Measurements from ENCODE around the gene ZSCAN12. TPM values are rescaled to one million over a fixed set of nuclear protein-coding genes. Genes with fewer than 3 reads are reported as not detected.
A peak's percentile ranks its signal among the peaks of the same experiment; 100 is the strongest.
"Not testable (repeated sequence)": the region's sequence is repeated elsewhere in the genome, so short reads cannot be mapped to it uniquely, and the experiment has no call there.

ZSCAN12 gene
- total RNA-seq, result 16.3 and 17.5 TPM in 2 replicates
- long read RNA-seq, partial matches to known transcripts, result 17 of 39 reads
- long read RNA-seq, other reads (novel, unspliced or antisense), result 20 of 39 reads

GRCh38 chr6:28399350-28400121, at the start of gene ZSCAN12:
Gene ZSCAN12, minus strand, starts transcription at chr6:28399747. Its CDS starts 1,342 bp downstream, at chr6:28398405.
- Mint-ChIP-seq H3K27me3 (peaks cover 15% of the 10 kb centered on the region), H3K9me3 (ENCODE audit: low read depth) (no peaks in the 10 kb centered on the region), H3K36me3 (ENCODE audit: insufficient read depth) (peaks cover 10% of the 10 kb centered on the region), H3K4me1 (ENCODE audit: low read depth) (peaks cover 27% of the 10 kb centered on the region), H3K27ac (peak within 1 kb of the TSS; percentile 97), H3K4me3 (ENCODE audit: low read depth) (peak within 1 kb of the TSS; percentile 97)
- DNase-seq (ENCODE audit: low spot score, unreplicated experiment), result peak; percentile 74
- TF ChIP-seq CTCF (IDR thresholded peaks at IDR 0.05; ENCODE audit: unreplicated experiment), result peak; percentile 72

GRCh38 chr6:28449056-28449455, 49.5 kb upstream of the ZSCAN12 start:
- no peak for TF ChIP-seq CTCF (IDR thresholded peaks at IDR 0.05; ENCODE audit: unreplicated experiment)
- H3K4me1 Mint-ChIP-seq (ENCODE audit: low read depth), result peaks cover 7% of the 10 kb centered on the region
- no peaks in the 10 kb centered on the region for H3K36me3 Mint-ChIP-seq (ENCODE audit: insufficient read depth)
- no peak for DNase-seq (ENCODE audit: low spot score, unreplicated experiment)
- peaks cover 3% of the 10 kb centered on the region for H3K9me3 Mint-ChIP-seq (ENCODE audit: low read depth)
- no peak overlapping the region for H3K4me3 Mint-ChIP-seq (ENCODE audit: low read depth)
- no peaks in the 10 kb centered on the region for H3K27me3 Mint-ChIP-seq
- H3K27ac Mint-ChIP-seq, result no peak overlapping the region

- DNase-seq (ENCODE audit: low spot score, unreplicated experiment); H3K36me3 Mint-ChIP-seq (ENCODE audit: insufficient read depth); H3K27ac Mint-ChIP-seq; H3K9me3 Mint-ChIP-seq (ENCODE audit: low read depth); H3K27me3 Mint-ChIP-seq: not testable (repeated sequence)
- Mint-ChIP-seq H3K4me3 (ENCODE audit: low read depth) (peak overlapping the region; percentile 87), H3K4me1 (ENCODE audit: low read depth) (peaks cover 10% of the 10 kb centered on the region)
These were observed 48.0 kb upstream of the ZSCAN12 start for GRCh38 chr6:28447512-28447906.

- peaks cover 13% of the 10 kb centered on the region for H3K4me1 Mint-ChIP-seq (ENCODE audit: low read depth)
- peak overlapping the region; percentile 91 for H3K27ac Mint-ChIP-seq
- H3K9me3 Mint-ChIP-seq (ENCODE audit: low read depth), result peaks cover 3% of the 10 kb centered on the region
- H3K36me3 Mint-ChIP-seq (ENCODE audit: insufficient read depth), result no peaks in the 10 kb centered on the region
- TF ChIP-seq CTCF (IDR thresholded peaks at IDR 0.05; ENCODE audit: unreplicated experiment), result no peak
- DNase-seq (ENCODE audit: low spot score, unreplicated experiment), result peak; percentile 15
- no peaks in the 10 kb centered on the region for H3K27me3 Mint-ChIP-seq
- H3K4me3 Mint-ChIP-seq (ENCODE audit: low read depth), result peak overlapping the region; percentile 87
These were observed 47.4 kb upstream of the ZSCAN12 start for GRCh38 chr6:28446818-28447511.

GRCh38 chr6:28444759-28445158, 45.2 kb upstream of the ZSCAN12 start:
- not testable (repeated sequence) for H3K36me3 Mint-ChIP-seq (ENCODE audit: insufficient read depth); H3K27ac Mint-ChIP-seq; H3K27me3 Mint-ChIP-seq; DNase-seq (ENCODE audit: low spot score, unreplicated experiment); H3K4me3 Mint-ChIP-seq (ENCODE audit: low read depth); H3K9me3 Mint-ChIP-seq (ENCODE audit: low read depth)
- peaks cover 13% of the 10 kb centered on the region for H3K4me1 Mint-ChIP-seq (ENCODE audit: low read depth)

- no peak for TF ChIP-seq CTCF (IDR thresholded peaks at IDR 0.05; ENCODE audit: unreplicated experiment)
- H3K4me1 Mint-ChIP-seq (ENCODE audit: low read depth), result peaks cover 13% of the 10 kb centered on the region
- H3K27ac Mint-ChIP-seq, result peak within 1 kb of the TSS; percentile 99
- peak within 1 kb of the TSS; percentile 99 for H3K4me3 Mint-ChIP-seq (ENCODE audit: low read depth)
- DNase-seq (ENCODE audit: low spot score, unreplicated experiment), result peak; percentile 49
- H3K9me3 Mint-ChIP-seq (ENCODE audit: low read depth), result peaks cover 3% of the 10 kb centered on the region
- H3K27me3 Mint-ChIP-seq, result no peaks in the 10 kb centered on the region
- H3K36me3 Mint-ChIP-seq (ENCODE audit: insufficient read depth), result no peaks in the 10 kb centered on the region
These were observed 43.7 kb upstream of the ZSCAN12 start, which contains the start of gene ZSCAN23 for GRCh38 chr6:28443112-28443773. Gene ZSCAN23, minus strand, starts transcription at chr6:28443491. Its CDS starts 7,225 bp downstream, at chr6:28436266.
